ENCODE measurements around the gene DNAI7.

- no peak for TF ChIP-seq EZH2 (IDR thresholded peaks at IDR 0.05; ENCODE audit: borderline replicate concordance, low read length)
- TF ChIP-seq, protein P1, sequence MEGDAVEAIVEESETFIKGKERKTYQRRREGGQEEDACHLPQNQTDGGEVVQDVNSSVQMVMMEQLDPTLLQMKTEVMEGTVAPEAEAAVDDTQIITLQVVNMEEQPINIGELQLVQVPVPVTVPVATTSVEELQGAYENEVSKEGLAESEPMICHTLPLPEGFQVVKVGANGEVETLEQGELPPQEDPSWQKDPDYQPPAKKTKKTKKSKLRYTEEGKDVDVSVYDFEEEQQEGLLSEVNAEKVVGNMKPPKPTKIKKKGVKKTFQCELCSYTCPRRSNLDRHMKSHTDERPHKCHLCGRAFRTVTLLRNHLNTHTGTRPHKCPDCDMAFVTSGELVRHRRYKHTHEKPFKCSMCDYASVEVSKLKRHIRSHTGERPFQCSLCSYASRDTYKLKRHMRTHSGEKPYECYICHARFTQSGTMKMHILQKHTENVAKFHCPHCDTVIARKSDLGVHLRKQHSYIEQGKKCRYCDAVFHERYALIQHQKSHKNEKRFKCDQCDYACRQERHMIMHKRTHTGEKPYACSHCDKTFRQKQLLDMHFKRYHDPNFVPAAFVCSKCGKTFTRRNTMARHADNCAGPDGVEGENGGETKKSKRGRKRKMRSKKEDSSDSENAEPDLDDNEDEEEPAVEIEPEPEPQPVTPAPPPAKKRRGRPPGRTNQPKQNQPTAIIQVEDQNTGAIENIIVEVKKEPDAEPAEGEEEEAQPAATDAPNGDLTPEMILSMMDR (conservative IDR thresholded peaks at IDR 0.05 in 1 of 2, IDR thresholded peaks at IDR 0.05 in 1 of 2; ENCODE audit: extremely low read depth in 1 of 2, insufficient read depth in 1 of 2, low read depth in 1 of 2, low read length in 2 of 2): no peak
Observed at GRCh38 chr12:25194722-25195055, 271 bp downstream of the DNAI7 start.
